NCI-H128 (cell line): Measurements from ENCODE around the gene SLC38A3.
A peak's percentile ranks its signal among the peaks of the same experiment; 100 is the strongest.

Experiments
- DNase-seq: peaks from one replicate; lab custom pipeline; 2025; ENCODE audit not compliant: unreplicated experiment; lab: John Stamatoyannopoulos, UW

SLC38A3 gene

GRCh38 chr3:50190936-50191660 lies 14.0 kb upstream of the SLC38A3 start, which contains the start of gene GNAT1:
Gene GNAT1 (plus strand): TSS chr3:50191610. CDS start chr3:50191726, 116 bp downstream.
- DNase-seq, result no peak

- no peak for DNase-seq
Observed at GRCh38 chr3:50192124-50192523, 12.9 kb upstream of the SLC38A3 start.

DNA sequence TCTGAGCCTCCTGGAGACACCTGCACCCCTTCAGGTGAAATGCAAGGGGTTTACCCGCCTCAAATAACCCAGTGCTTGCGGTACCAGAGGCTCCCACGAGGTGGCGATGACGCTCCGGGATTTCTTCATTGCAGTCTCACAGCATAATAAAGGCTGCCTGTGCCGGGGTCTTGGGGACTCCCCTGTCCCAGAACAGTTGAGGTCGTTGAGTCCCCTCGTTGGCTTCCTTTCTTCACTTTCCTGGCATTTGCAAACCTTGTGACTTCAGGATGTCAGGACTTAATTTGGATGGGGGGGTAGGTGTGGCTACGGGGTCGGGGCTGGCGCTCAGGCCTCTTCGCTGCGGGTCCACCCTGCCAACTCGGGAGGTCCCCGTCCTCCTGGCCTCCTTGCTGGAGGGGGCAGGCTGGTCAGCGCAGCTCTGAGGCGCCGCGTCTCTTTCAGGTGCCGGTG lies 12.4 kb upstream of the SLC38A3 start:
- peak; percentile 40 for DNase-seq

GRCh38 chr3:50193286-50193685 lies 11.8 kb upstream of the SLC38A3 start:
- no peak for DNase-seq

GRCh38 chr3:50193746-50194127 lies 11.3 kb upstream of the SLC38A3 start:
- DNase-seq, result no peak

DNA sequence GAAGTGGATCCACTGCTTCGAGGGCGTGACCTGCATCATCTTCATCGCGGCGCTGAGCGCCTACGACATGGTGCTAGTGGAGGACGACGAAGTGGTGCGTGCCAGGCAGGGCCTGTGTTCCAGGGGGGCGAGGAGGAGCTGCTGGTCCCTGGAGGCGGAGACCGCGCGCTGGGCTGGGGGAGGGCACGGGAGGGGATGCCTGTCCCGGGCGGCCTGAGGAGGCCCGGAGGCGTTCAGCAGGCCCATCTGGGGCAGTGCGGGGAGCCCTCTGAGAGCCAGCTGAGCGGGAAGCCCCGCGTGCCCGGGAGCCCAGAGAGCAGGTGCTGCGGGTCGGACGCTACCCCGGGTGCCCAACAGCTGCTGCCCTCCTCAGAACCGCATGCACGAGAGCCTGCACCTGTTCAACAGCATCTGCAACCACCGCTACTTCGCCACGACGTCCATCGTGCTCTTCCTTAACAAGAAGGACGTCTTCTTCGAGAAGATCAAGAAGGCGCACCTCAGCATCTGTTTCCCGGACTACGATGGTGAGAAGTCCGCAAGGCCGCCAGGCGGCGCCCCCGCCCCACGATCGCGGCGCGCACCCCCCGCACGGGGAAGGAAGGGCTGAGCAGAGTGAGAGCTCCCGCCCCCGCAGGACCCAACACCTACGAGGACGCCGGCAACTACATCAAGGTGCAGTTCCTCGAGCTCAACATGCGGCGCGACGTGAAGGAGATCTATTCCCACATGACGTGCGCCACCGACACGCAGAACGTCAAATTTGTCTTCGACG lies 10.8 kb upstream of the SLC38A3 start:
- DNase-seq, result peak; percentile 21

DNA sequence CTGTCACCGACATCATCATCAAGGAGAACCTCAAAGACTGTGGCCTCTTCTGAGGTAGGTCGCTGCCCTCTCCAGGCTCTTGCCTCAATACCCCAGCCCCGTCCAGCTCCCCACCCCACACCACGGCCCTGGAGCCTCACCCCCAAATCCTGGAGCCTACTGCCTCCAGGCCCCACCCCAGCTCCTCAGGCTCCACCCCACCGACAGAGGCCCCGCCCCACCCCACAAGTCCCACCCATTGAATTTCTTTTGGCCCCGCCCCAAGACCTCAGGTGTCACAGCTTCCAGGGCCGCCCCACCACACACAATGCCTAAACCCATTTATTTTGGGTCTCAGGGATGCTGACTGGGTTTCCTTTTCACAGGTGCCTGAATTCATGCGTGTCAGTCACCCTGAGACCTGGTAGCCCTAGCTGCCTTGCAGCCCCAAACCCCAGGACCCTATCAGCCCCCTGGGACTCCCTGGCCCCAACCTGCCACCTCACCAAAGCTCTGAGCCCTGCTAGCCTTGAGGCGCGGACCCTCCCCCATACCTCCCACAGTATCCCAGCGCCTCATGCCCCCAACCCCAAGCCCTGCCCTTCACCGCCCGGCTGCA lies 10.1 kb upstream of the SLC38A3 start:
- no peak for DNase-seq

- no peak for DNase-seq
Observed at GRCh38 chr3:50195501-50196252, 9.4 kb upstream of the SLC38A3 start.

DNA sequence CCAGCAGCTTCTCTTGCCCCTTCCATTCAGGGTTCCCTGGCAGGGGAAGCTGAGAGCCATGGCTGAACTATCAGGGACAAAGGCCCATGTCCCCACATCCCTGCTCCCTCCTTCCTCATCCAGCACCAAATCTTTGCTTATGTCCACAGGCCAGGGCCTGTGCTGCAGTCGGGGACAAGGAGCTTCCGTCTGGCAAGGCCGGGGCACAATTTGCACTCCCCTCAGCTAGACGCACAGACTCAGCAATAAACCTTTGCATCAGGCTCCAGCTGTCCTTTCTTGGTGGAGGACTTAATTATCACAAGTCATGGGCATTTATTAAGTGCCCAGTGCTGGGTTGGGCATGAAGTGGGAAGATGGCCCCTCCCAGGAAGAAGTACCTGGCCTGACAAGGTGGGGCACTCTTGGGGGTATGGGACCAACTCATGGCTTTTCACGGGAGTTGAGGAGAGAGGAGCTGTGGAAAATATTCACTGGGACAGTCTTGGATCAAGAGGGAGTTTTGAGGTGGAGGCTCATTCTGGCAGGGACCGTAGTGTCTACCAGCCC lies 8.7 kb upstream of the SLC38A3 start:
- DNase-seq, result no peak

- DNase-seq, result no peak
Observed at GRCh38 chr3:50201573-50202315, 3.3 kb upstream of the SLC38A3 start.

DNA sequence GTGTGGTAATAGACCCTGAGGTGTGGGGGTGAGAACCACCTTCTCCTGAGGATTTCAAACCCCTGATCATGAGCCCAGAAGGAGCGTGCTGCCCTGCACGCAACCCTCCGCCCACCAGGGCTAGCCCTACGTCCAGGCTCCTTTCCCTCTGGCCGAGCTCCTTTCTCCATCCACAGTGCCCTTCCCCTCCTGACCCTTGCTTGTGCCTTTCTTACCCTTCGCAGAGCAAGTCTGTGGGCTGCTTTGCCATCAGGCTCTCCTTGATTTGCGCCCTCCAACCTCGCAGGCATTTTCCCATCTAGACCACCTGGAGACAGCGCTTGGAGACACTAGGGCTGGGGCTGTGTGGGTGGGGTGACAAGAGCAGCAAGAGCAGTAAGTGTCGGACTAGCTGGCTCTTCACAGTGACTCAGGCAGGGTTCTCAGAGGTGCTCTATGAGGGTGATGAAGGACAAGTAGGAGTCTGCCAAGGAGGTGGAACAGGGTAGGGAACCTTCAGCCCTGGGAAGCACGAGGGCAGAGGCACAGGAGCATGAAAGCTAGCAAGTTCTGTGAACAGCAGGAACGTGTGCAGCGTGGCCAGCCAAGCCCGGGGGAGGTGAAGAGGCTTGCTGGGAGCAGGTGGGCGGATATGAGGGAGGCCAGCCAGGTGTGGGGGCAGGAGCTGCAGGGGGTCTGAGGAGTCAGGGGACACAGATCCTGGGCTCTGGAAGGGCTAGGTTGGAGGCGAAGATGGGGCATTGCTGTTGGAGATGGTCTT lies 2.5 kb upstream of the SLC38A3 start:
- DNase-seq, result no peak

DNA sequence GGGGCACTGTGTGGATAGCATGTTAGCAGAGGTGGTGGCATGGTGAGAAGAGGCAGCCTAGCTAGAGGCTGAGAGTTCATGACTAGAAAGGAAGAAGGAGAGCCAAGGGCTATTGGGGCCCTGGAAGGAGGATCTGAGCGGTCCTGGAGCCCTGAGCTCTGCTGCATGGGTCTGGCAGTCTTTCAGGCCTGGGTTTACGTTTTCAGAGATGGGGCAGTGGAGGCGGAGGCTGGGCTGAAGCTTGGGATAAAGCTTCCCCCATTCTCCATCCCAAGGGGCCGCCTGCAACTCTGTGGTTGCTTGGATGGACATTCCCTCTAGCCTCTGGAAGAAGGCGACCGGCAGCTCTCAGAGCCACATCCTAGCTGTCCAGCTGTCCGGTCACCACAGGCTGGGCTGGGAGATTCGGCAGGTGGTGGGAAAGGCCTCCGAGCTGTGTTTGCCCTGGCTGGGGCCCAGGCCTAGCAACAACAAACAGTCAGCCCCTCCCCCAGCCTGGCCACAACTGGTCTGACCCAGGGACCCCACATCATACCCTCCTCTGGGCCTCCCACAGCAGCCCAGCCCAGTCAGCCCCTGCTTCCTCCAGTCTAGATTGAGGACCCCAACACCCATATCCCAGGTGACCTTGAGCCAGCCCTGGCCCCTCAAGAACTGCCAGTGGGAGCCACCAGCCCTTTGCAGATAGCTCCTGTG lies 1.8 kb upstream of the SLC38A3 start:
- DNase-seq, result no peak

- DNase-seq, result no peak
Observed at GRCh38 chr3:50203809-50204803, 965 bp upstream of the SLC38A3 start.

DNA sequence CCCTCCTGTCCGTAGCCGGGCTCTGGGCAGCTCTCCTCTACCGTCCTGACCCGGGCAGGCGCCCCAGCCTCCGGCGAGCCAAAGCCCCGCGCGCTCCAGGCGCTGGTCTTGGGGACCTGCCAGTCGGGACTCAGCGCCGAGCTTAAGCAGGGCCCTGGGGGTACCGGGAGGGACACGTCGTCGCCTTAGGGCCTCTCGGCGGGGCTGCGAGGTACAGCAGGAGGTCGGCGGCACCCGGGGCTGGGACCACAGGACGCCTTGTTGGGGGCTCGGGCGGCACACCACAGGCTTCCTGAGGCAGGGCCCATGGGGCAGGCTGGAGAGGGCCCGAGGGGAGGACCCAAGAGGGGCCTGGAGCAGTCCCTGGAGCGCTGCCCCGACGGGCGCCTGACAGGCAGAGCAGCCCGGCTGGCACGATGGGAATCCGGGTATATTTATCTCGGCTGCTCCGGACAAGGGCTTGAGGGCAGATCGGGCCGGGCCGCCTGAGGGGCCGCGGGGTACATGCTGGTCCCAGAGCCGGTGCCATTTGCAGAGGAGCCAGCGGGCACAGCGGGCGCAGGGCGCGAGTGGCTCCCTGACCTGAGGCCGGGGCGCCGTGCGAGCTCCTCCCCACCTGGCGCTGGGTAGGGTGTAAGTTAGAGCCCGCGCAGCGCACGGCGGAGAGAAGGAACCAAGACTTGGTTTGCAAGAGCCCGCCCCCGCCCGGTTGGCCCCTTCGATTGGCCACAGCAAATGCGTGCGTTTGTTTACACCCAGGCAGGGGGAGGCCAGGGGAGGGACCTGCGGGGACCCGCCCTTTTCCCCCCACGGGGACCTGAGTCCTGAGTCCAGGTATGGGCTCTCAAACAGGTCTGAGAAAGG lies 574 bp downstream of the SLC38A3 start:
- DNase-seq, result no peak

DNA sequence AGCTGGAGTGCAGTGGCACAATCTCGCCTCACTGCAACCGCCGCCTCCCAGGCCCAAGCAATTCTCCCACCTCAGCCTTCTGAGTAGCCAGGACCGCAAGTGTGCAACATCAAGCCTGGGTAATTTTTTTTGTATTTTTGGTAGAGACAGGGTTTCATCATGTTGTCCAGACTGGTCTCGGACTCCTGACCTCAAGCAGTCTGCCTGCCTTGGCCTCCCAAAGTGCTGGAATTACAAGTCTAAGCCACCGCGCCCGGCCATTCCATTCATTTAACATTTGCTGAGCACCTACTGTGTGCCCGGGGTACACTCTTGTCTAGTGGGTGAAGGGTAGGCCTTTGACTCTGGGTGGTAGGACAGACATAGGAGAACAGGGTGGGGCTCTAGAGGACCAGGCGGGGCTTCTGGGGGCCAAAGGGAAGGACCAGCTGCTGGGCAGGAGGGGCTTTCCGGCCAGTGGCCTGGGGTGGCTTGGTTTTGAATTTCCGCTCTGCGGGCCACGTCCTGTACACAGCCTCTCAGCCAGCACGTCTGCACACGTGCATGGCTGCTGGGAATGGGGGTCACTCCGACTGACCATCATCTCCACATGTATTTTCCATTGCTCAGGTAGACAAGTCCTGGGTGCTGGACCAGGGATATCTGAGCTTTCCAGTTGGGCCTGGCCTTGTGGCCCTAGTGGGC lies 2.4 kb downstream of the SLC38A3 start:
- no peak for DNase-seq

- DNase-seq, result no peak
Observed at GRCh38 chr3:50208677-50209344, 3.7 kb downstream of the SLC38A3 start.
